GM19452 (cell line): ENCODE data around the gene MSLN.
"Not testable (repeated sequence)": the region's sequence is repeated elsewhere in the genome, so short reads cannot be mapped to it uniquely, and the experiment has no call there.

Source experiments
- ATAC-seq: cut with Tn5 transposase; IDR thresholded peaks from one replicate; pipeline ENCODE4 v1.9.1; 2021; ENCODE audit not compliant: unreplicated experiment

Gene MSLN

DNA sequence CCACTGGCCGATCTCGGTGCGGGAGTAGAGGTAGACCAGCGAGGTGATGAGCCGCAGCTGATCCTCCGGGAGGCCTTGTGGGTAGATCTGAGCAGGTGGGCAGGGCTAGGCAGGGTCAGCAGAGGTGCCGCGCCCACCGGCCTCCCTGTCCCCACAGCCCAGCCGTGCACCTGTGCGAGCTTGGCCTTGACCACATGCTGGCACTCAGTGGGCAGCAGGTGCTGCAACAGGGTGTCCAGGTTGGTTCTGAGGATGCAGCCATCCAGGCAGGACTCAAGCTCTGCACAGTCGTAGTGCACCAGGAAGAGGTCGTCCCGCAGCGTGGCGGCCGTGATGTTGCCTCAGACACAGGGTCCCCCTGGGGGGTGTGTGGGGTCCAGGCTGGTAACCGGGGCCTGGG, 12.4 kb downstream of the MSLN start:
- ATAC-seq, result no peak

DNA sequence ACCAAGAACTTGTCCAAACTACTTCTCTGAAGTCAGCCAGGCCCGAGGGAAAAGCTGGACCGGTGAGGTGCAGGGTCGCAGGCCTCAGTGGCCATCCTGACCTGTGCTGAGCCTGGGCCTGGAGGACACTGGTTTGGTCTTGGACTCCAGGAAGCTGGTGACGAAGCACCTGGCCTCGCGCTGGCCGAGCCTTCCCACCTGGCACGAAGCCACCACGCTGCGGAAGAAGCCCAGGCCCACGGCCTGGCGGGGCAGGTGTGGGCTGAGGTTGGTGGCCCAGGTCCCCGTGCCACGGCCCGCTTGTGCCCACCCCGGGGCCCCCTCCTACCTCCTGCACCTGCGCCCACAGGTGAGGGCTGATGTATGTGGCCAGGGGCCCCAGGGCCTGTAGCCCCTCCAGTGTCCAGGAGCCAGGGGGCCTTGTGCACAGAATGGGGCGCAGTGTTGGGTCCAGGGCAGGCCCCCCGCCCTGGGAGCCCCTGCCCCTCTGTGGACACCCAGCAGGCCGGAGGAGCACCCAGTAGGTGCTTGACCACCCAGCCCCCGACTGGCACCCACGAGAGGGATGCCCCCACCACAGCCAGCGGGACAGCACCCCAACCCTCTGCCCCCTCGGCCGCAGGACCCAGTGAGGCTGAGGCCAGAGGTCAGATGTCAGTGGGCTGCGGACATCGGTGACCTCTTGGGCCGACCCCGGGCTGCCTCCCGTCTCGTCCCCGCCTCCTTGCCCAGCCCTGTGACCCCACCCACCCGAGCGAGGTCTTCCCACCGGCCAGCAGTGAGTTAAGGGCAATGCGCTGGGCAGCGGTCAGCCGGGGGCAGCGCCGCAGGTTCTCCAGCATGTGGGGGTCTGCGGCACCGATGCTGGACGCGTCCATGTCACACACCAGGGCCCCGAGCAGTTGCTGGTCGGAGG, 13.8 kb downstream of the MSLN start:
- ATAC-seq, result no peak

- no peak for ATAC-seq
These were observed 14.8 kb downstream of the MSLN start for GRCh38 chr16:775236-775796.

DNA sequence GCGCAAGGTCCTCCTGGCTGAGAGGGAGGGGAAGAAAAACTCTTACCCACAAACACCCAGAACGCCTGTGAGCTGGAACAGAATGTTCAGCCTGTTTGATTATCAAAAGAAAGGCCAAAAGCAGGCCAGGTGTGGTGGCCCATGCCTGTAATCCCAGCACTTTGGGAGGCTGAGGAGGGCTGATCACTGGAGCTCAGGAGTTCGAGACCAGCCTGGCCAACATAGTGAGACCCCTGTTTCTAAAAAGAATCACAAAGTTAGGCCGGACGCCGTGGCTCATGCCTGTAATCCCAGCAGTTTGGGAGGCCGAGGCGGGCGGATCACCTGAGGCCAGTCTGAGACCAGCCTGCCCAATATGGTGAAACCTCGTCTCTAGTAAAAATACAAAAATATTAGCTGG, 15.8 kb downstream of the MSLN start:
- ATAC-seq, result not testable (repeated sequence)

GRCh38 chr16:776824-777223, 16.3 kb downstream of the MSLN start:
- no peak for ATAC-seq

DNA sequence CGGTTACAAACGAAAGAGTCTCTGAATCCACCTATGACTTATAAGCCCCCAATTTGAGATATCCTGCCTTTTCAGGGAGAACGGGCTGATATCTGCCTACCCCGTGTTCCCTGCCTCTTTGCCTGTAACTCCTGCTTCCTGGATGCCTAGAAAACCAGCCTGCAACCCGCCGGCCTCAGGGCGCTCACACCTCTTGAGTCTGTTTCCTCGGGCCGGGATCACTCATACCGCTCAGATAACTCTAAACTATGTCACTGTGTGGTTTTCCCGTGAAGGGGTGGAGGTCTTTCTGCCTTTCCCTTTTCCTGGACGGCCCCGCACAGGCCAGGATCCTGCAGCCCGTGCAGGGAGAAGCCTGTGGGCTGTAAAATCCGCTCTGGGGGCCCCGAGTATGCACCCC, 17.3 kb downstream of the MSLN start:
- no peak for ATAC-seq

- no peak for ATAC-seq
These were observed 17.9 kb downstream of the MSLN start for GRCh38 chr16:778447-778846.

GRCh38 chr16:778909-779527, 18.5 kb downstream of the MSLN start:
- no peak for ATAC-seq

DNA sequence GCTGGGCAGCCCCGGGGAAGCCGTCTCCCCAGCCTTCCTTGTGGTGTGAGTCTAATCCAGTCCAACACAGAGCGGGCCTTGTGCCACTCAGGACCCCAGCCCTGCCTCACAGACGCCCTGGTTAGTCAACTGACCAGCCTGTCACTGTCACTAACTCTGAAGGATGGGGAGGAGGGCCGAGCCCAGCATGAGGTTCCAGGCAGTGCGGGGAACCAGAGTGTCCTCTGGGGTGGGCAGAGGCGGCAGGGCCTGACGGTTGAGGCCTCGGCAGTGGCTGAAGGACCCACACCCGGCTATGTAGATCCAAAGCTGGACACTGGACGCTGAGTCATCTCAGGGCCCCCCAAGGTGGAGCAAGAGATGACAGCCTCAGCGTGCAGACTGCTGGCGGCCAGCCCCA, 19.0 kb downstream of the MSLN start:
- ATAC-seq, result no peak

GRCh38 chr16:780296-780695, 19.8 kb downstream of the MSLN start:
- ATAC-seq, result no peak

DNA sequence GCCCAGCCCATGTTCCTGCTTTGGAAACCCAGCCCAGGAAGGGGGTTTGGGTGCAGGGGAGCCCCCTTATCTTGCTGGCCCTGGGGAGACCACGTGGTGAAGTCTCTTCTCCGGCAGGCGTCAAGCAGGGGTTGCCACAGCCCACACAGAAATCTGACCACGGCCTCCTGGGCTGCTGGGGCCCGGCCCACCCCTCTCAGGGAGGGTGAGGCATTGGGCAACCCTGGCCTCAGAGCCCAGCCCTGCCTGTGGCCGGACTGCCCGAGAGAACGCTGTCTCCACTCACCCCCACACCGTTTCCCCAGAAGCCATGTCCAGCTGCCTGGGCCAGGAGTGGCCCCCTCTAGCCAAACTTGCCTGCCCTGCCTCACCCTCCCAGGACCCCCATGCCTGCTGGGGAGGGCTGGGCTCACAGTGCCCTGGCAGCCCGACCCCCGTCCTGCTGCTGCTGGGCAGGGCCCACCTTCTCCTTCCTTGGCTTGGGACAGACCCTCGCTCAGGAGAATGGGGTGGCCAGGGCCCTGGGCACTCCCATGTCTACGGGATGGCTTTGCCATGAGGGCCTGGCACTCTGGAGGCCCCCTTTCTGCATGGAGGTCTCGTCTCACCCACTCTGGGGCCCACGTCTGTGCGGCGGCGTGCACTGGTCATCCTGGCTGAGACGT, 20.9 kb downstream of the MSLN start:
- ATAC-seq, result no peak

GRCh38 chr16:782258-782657, 21.7 kb downstream of the MSLN start:
- no peak for ATAC-seq

GRCh38 chr16:782766-783403, 22.4 kb downstream of the MSLN start:
- ATAC-seq, result no peak

- no peak for ATAC-seq
These were observed 23.0 kb downstream of the MSLN start for GRCh38 chr16:783404-784161.

GRCh38 chr16:784431-784830, 23.9 kb downstream of the MSLN start:
- ATAC-seq, result no peak

GRCh38 chr16:785563-786535, 25.3 kb downstream of the MSLN start:
- ATAC-seq, result no peak

DNA sequence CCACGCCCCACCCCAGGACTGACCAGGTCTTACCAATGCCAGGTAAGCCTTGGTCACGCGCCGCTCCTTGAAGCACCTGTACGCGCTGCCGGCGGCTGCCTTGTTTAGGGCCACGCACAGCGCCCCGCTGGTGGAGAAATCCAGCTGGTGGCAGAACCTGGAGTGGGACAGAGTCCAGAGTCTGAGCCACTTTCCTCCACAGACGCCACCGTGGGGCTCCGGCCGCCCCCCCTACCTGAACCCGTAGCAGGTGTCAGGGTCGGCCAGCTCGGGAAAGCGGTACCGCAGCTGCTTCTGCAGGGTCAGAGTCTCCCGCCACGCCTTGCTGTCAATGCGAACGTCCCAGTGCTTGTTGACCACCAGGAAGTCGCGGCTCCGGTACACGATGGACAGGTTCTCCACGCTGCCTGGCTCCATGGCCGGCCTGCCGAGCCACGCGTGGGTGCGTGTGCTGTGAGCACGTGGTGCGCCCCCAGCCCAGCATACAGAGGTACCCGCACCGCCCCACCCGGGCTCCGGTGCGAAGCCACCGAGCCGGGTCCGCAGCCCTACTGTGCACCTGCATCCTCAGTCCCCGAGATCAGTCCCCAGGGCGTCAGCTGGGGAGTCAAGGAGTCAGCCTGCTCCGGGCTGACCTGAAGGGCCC, 26.9 kb downstream of the MSLN start:
- ATAC-seq, result no peak

DNA sequence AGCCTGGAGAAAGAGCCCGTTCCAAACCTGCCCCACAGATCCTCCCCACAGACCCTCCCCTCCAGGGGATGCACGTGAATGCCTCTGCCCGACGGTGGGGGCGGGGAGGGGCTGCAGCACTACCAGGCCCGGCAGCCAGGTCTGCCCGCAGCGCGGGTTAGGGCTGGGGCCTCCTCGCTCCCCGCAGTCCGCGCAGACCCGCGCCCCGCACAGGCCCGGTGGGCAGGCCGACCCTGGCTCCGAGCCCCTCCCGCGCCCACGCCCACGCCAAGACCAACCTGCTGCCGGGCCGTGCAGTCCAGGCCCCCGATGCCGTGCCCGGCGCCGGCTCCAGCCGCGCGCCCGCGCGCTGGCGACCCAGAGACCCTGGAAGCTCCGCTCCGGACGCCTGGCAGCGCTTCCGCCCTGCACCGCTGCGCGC, 27.5 kb downstream of the MSLN start, which contains the start of gene RPUSD1:
Gene RPUSD1 (minus strand): TSS at position 404 of the 421 bp plus-strand sequence. CDS start 644 bp downstream, outside the sequence.
- peak; percentile 31 for ATAC-seq
